ENCODE results near the gene IL12RB2. TPM values are rescaled to one million over a fixed set of nuclear protein-coding genes. Genes with fewer than 3 reads are reported as not detected.

The IL12RB2 gene
- total RNA-seq, 6 experiments from 2014 or later, result 0.12 to 1.3 (median 0.31) TPM

- no peak for DNase-seq
- no peak for TF ChIP-seq POLR2A (IDR thresholded peaks at IDR 0.05)
- TF ChIP-seq CTCF (IDR thresholded peaks at IDR 0.05), result no peak
Measured at GRCh38 chr1:67336783-67337182, 29.1 kb downstream of the IL12RB2 start.

GRCh38 chr1:67338642-67339041 is 31.0 kb downstream of the IL12RB2 start:
- no peak for TF ChIP-seq CTCF (IDR thresholded peaks at IDR 0.05)
- TF ChIP-seq POLR2A (IDR thresholded peaks at IDR 0.05), result no peak
- H3K4me3 ChIP-seq, result no peak overlapping the region
- no peak for ATAC-seq

More at GRCh38 chr1:67336783-67337182, 29.1 kb downstream of the IL12RB2 start:
- Histone ChIP-seq H3K27ac (no peak overlapping the region), H3K27me3 (no peaks in the 10 kb centered on the region), H3K9me3 (no peaks in the 10 kb centered on the region), H3K4me3 (no peak overlapping the region), H3K4me1 (no peaks in the 10 kb centered on the region), H3K36me3 (no peaks in the 10 kb centered on the region)
- peak in 3 of 4 donors; percentile 17 to 33 (median 25) for ATAC-seq
- WGBS (ENCODE audit: insufficient coverage, low coverage, low lambda C conversion rate, missing lambda C conversion rate), result no CpG with 5 or more reads among the region's 6 CpGs
- intact Hi-C loops (cut with DNase I), result no loop called here

GRCh38 chr1:67339623-67340343 is 32.1 kb downstream of the IL12RB2 start:
- Histone ChIP-seq H3K4me3 (no peak overlapping the region), H3K27me3 (no peaks in the 10 kb centered on the region), H3K4me1 (no peaks in the 10 kb centered on the region), H3K27ac (no peak overlapping the region), H3K9me3 (no peaks in the 10 kb centered on the region), H3K36me3 (no peaks in the 10 kb centered on the region)
- TF ChIP-seq POLR2A (IDR thresholded peaks at IDR 0.05) (no peak), CTCF (IDR thresholded peaks at IDR 0.05) (no peak)
- ATAC-seq (no peak), DNase-seq (no peak)
- 51% methylated on average over 7 of the region's 7 CpGs for WGBS (ENCODE audit: insufficient coverage, low coverage, low lambda C conversion rate, missing lambda C conversion rate)
- intact Hi-C loops (cut with DNase I), result loop anchor here in 1 of 2 donors (10.0 kb wide), 1 partner anchor 145 kb away; no protein-coding TSS in a partner anchor

More at GRCh38 chr1:67338642-67339041, 31.0 kb downstream of the IL12RB2 start:
- Histone ChIP-seq H3K27ac (no peak overlapping the region), H3K9me3 (no peaks in the 10 kb centered on the region), H3K27me3 (no peaks in the 10 kb centered on the region), H3K36me3 (no peaks in the 10 kb centered on the region), H3K4me1 (no peaks in the 10 kb centered on the region)
- intact Hi-C loops (cut with DNase I), result no loop called here
- no peak for DNase-seq
- 71% methylated on average over 3 of the region's 3 CpGs for WGBS (ENCODE audit: insufficient coverage, low coverage, low lambda C conversion rate, missing lambda C conversion rate)

GRCh38 chr1:67342076-67342890 is 34.6 kb downstream of the IL12RB2 start:
- no peak for TF ChIP-seq POLR2A (IDR thresholded peaks at IDR 0.05)
- no peak for TF ChIP-seq CTCF (IDR thresholded peaks at IDR 0.05)
- Histone ChIP-seq H3K27me3 (no peaks in the 10 kb centered on the region), H3K9me3 (no peaks in the 10 kb centered on the region), H3K4me3 (no peak overlapping the region), H3K4me1 (no peaks in the 10 kb centered on the region), H3K36me3 (no peaks in the 10 kb centered on the region), H3K27ac (no peak overlapping the region)
- 58% methylated on average over 5 of the region's 5 CpGs for WGBS (ENCODE audit: insufficient coverage, low coverage, low lambda C conversion rate, missing lambda C conversion rate)
- DNase-seq, result no peak
- ATAC-seq, result peak in 1 of 4 donors; percentile 19
- intact Hi-C loops (cut with DNase I), result loop anchor here in 1 of 2 donors (10.0 kb wide), 1 partner anchor 143 kb away; no protein-coding TSS in a partner anchor
